MM.1S (cell line): ENCODE measurements around the gene FAM180A.

ENCODE experiments used
- DNase-seq: peaks from one replicate; pipeline ENCODE4 v3.0.0-alpha.2; 2015
- H2AFZ ChIP-seq: fragments of 300-600 bp; sonication (generic); 2 replicates; pipeline ENCODE4 v1.6.0; 2016; ENCODE audit warnings: antibody characterized with exemption, low read length
- H3F3A ChIP-seq: fragments of 300-600 bp; sonication (generic); 2 replicates; pipeline ENCODE4 v1.6.1; 2016; ENCODE audit warnings: mild to moderate bottlenecking, antibody characterized with exemption, low read length, moderate library complexity, mixed read lengths; ENCODE audit not compliant: insufficient read depth
- H3K27ac ChIP-seq: fragments of 300-600 bp; sonication (generic); 2 replicates; pipeline ENCODE4 v1.5.1; 2016; ENCODE audit warnings: mild to moderate bottlenecking, low read length
- H3K27me3 ChIP-seq: fragments of 300-600 bp; sonication (generic); replicated peaks from 2 replicates; pipeline ENCODE4 v1.6.0; 2016; ENCODE audit warnings: low read length; ENCODE audit not compliant: insufficient read depth
- H3K36me3 ChIP-seq: fragments of 300-600 bp; sonication (generic); replicated peaks from 2 replicates; pipeline ENCODE4 v1.6.1; 2016; ENCODE audit warnings: mild to moderate bottlenecking, low read length, mixed read lengths; ENCODE audit not compliant: insufficient read depth
- H3K4me1 ChIP-seq: fragments of 300-600 bp; sonication (generic); 2 replicates; pipeline ENCODE4 v1.6.1; 2016; ENCODE audit warnings: low read length, mixed read lengths
- H3K4me2 ChIP-seq: fragments of 300-600 bp; sonication (generic); 2 replicates; pipeline ENCODE4 v1.6.0; 2016; ENCODE audit warnings: low read depth, low read length
- H3K4me3 ChIP-seq: fragments of 300-600 bp; sonication (generic); 2 replicates; pipeline ENCODE4 v1.5.1; 2016; ENCODE audit warnings: low read length, mixed read lengths
- H3K79me2 ChIP-seq: fragments of 300-600 bp; sonication (generic); 2 replicates; pipeline ENCODE4 v1.6.1; 2016; ENCODE audit warnings: mixed run types, low read length, mixed read lengths
- H3K9ac ChIP-seq: fragments of 300-600 bp; sonication (generic); 2 replicates; pipeline ENCODE4 v1.6.1; 2016; ENCODE audit warnings: low read length, mixed read lengths
- H3K9me2 ChIP-seq: fragments of 300-600 bp; sonication (generic); replicated peaks from 2 replicates; pipeline ENCODE4 v1.6.1; 2016; ENCODE audit warnings: mild to moderate bottlenecking, low read length, mixed read lengths; ENCODE audit not compliant: insufficient read depth
- H3K9me3 ChIP-seq: fragments of 300-600 bp; sonication (generic); replicated peaks from 2 replicates; pipeline ENCODE4 v1.6.1; 2016; ENCODE audit warnings: mild to moderate bottlenecking, low read length, mixed read lengths; ENCODE audit not compliant: insufficient read depth
- H4K20me1 ChIP-seq: fragments of 300-600 bp; sonication (generic); 2 replicates; pipeline ENCODE4 v1.6.1; 2016; ENCODE audit warnings: mild to moderate bottlenecking, low read length, moderate library complexity, mixed read lengths; ENCODE audit not compliant: insufficient read depth
- CTCF ChIP-seq: fragments of 300-600 bp; sonication (generic); IDR thresholded peaks from 2 replicates; pipeline ENCODE4 v1.5.1; 2016; ENCODE audit warnings: antibody characterized with exemption, low read length, mixed read lengths
- EZH2 ChIP-seq: fragments of 300-600 bp; sonication (generic); optimal IDR thresholded peaks from 2 replicates; pipeline ENCODE3; 2017; ENCODE audit warnings: low read depth, mild to moderate bottlenecking, antibody characterized with exemption, low read length, mixed read lengths
- EZH2phosphoT487 ChIP-seq: fragments of 300-600 bp; sonication (generic); IDR thresholded peaks from 2 replicates; pipeline ENCODE4 v1.6.1; 2018; ENCODE audit warnings: antibody characterized with exemption, low read length

FAM180A gene

GRCh38 chr7:135714534-135715009 lies 34.0 kb downstream of the FAM180A start:
- no peaks in the 10 kb centered on the region for H4K20me1 ChIP-seq
- no peaks in the 10 kb centered on the region for H3K36me3 ChIP-seq
- H3K9ac ChIP-seq, result no peak overlapping the region
- no peaks in the 10 kb centered on the region for H3K9me3 ChIP-seq
- TF ChIP-seq EZH2phosphoT487, result no peak
- TF ChIP-seq EZH2, result no peak
- TF ChIP-seq CTCF, result no peak
- H3K79me2 ChIP-seq, result no peaks in the 10 kb centered on the region
- H2AFZ ChIP-seq, result no peak overlapping the region
- no peaks in the 10 kb centered on the region for H3F3A ChIP-seq
- DNase-seq, result no peak
- H3K4me1 ChIP-seq, result no peaks in the 10 kb centered on the region
- H3K4me2 ChIP-seq, result no peak overlapping the region
- H3K27me3 ChIP-seq, result no peaks in the 10 kb centered on the region
- no peaks in the 10 kb centered on the region for H3K9me2 ChIP-seq
- H3K27ac ChIP-seq, result no peak overlapping the region
- H3K4me3 ChIP-seq, result no peak overlapping the region

DNA sequence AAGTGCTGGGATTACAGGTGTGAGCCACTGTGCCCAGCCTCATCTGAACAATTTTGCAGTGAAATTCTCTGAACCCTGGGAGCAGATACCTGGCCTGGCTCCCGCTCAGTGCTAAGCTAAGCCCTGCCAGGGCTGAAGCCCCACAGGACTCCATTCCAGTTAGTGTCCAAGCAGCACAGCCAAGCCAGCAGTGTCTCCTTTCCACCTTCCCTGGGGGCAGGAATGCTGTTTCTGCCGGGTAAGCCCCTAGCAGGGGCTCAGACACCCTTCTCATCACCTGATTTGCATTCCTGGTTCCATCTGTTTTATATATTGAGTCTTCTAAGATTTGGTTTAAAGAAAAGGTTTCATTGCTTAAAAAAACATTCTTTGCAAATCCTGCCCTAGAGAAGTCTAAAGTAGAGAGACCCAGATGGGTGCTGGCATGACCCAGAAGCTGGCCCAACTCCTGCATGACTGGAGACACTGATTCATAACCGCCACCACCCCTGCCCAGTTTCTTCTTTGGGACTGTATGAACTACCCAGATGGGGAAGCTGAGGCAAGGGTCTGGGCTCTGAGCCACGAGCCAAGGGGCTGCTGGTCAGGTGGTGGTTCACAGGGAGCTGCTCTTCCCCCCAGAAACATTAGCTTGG lies 34.7 kb downstream of the FAM180A start:
- no peak for DNase-seq
- Histone ChIP-seq H4K20me1 (no peaks in the 10 kb centered on the region), H3K9me3 (no peaks in the 10 kb centered on the region), H3K9ac (no peak overlapping the region), H3F3A (no peaks in the 10 kb centered on the region), H3K79me2 (no peaks in the 10 kb centered on the region), H2AFZ (no peak overlapping the region), H3K27ac (no peak overlapping the region), H3K4me2 (no peak overlapping the region), H3K36me3 (no peaks in the 10 kb centered on the region), H3K4me1 (no peaks in the 10 kb centered on the region), H3K27me3 (no peaks in the 10 kb centered on the region), H3K4me3 (no peak overlapping the region), H3K9me2 (no peaks in the 10 kb centered on the region)
- TF ChIP-seq CTCF (no peak), EZH2phosphoT487 (no peak), EZH2 (no peak)

- Histone ChIP-seq H3K4me2 (no peak overlapping the region), H3K27ac (no peak overlapping the region), H4K20me1 (no peaks in the 10 kb centered on the region), H3K36me3 (no peaks in the 10 kb centered on the region), H3K4me1 (no peaks in the 10 kb centered on the region), H3K4me3 (no peak overlapping the region), H3K79me2 (no peaks in the 10 kb centered on the region), H3K9me3 (no peaks in the 10 kb centered on the region), H3K9ac (no peak overlapping the region), H3F3A (no peaks in the 10 kb centered on the region), H3K9me2 (no peaks in the 10 kb centered on the region), H2AFZ (no peak overlapping the region), H3K27me3 (no peaks in the 10 kb centered on the region)
- TF ChIP-seq EZH2phosphoT487 (no peak), EZH2 (no peak), CTCF (no peak)
- no peak for DNase-seq
These were observed 35.8 kb downstream of the FAM180A start for GRCh38 chr7:135712796-135713195.
